ENCODE data around the gene FARP2.
"Not testable (repeated sequence)": the region's sequence is repeated elsewhere in the genome, so short reads cannot be mapped to it uniquely, and the experiment has no call there.

FARP2 gene

DNA sequence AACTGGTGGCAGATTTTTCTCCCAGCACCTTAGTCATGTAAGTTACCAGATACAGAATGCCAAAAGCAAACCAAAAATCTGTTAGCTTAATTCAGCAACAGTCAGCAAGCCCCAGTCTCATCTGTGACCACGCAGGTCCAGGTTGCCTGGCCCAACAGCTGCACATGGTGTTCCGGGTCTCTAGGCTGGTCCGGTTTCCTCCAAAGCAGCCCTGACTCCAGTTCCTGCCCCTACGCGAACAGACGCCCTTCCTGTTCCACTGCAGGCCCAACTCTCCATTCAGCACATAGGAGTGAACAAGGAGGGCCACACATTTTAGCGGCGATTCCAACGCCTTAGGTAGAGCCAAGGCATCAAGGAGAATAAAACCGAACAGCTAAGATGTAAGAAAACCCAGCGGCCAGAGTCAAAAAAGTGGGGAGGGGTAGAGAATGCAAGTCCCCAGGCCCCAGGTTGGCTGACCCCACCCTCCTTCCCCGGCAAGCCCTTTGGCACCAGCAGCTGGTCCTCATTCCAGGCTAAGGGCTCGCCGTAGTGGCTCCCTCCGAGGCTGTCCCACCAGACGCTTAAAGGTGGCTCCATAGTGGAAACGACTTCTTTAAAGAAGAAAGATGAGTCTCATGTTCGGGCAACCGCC lies 150.8 kb downstream of the FARP2 start:
- DNase-seq, result no peak

DNA sequence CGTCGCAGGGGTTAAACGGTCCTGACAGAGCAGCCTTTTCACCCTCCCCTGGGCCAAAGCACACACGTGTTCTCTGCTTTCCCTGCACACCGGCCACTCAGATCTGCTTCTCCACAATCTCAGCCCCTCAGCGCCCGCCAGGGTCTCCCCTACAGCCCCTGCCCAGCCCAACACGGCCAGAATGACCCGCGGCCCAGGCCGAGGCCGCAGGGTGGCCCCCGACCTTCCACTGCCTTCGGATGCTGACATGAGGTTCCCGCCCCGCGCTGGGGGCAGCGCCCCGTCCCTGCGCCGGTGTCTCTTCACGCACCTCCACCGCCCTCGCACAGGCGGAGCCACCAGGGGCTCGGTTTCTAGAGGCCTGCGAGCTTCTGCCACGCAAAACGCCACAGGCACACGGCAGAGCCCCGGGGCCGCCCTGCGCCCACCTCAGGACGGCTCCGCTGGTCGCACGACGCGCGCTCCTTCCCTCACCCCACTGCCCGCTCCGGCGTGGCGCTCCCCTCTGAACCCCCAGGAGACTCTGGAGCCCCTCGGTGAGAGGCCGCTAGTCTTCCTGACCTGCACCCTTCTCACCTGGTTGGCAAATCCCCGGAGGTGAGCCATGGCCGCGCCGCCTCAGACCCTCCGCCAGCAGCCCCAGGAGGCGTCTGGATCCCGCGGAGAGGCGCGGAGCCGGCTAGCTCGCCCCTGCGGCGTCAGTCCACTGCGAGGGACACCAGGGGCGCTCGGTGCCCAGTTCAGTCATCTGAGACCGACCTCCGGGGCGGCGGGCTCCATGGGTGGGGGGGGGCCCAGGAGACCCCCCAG lies 151.6 kb downstream of the FARP2 start:
- peak; percentile 35 for DNase-seq

DNA sequence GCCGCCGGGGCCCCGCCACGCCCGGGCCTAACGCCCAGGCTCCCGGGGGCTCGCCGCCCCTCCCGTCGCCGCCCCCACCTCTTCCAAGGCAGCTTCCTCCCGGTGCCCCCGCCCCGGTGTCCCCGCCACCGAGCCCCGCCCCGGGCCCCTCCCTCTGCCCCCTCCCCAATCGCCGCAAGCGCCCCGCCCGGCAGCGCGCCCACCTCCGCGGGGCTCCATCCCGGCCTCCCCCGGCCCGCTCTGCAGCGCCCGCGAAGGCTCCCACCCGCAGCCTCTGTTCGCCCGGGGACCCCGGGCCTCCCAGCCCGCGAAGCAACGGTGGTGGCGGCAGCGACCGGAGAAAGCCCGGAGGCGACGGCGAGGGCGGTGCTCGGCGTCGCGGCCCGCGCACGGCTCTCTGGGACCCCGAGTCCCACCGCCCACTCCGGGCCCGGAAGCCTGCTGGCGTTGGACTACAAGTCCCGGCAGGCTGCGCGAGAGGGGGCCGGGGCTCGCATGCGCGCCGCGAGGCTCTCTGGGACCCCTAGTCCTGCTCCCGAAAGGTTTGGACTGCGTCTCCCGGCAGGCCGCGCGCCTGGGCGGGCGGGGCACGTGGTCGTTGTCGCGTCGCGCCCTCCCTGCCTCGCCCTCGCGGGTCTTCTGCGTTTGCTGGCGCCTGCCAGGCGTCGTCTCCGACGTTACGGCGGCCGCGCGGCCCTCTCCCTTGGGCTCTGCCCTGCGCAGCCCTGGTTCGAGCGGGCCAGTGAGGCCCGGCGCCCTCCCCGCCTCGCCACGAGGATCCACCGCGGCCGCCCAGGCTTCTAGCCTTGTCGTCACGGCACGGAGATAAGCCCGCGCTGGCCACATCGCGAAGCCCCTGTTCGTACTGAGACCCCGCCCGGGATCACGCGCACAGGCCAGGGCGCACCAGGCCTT lies 152.4 kb downstream of the FARP2 start, which contains the start of gene STK25:
Gene STK25, minus strand, starts transcription at position 345 of the 915 bp plus-strand sequence. CDS start 549 bp downstream, outside the sequence.
- peak; percentile 98 for DNase-seq

DNA sequence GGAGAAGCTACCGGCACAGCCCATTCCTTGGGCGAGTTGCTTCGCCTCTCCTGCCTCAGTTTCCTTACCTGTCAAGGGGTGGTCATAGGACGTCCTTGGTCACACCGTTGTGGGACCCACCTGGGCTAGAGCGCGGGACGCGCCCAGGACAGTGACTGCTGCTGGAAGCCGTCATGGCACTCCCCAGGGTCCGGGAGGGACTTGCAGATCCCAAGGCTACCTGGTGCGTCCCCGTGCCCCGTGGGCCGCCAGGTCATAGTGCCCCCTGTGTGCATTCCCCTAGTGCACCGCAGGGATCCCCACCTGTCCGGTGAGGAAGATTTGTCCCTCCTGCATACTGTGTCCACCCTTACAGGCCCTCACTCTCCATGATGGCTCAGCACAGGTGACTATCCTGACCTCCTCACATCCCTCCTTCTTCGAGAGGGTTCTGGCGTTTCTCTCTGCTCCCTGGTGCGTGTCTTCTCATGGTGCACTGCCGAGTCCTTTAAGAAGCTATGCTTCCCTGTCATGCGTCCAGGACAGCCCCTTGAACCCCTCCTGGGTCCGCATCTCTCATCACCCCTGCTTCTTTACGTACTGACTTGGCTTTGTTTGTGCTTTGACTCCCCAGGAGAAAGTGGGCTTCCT lies 153.2 kb downstream of the FARP2 start:
- no peak for DNase-seq

DNA sequence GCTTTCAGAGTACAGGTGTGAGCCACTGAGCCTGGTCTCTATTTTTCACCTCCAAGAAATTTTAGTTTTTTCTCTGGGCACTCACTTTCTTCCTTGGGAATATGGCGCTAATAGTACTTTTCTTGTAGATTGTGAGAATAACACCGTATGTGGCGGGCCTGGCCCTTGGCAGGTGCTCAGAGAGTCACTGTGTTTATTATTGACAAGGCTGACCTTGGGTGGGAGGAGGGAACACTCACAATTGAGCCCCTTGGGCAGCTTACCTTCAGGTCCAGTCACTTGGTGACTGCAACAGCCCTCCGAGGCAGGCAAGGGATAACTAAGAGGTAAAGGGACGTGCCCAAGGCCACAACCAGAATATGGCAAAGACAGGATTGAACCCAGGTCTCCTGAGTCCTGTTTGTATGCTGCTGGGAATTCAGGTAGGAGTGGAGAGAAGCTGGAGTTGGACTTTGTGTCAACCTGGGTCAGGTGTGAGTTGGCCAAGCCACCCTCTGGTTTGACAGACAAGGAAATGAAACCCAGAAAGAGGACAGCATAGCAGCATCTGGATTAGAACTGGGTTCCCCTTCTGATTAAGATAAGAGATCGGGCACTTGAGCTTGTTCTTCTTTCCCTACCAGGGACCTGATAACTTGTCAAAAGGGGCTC lies 155.1 kb downstream of the FARP2 start:
- no peak for DNase-seq

DNA sequence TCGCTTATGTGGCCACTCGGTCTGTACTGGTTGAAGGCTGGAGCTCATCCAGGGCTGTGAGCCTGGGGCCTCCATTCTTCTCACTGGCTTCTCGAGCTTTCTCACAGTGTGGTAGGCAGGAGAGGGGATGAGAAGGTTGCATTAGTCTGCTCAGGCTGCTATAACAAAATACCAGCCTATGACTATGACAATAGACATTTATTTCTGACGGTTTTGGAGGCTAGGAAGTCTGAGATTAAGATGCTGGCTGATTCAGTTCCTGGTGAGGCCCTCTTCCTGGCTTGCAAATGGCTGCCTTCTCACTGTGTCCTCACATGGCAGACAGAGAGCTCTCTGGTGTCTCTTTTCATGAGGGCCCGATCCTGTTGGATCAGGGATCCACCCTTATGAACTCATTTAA lies 158.5 kb downstream of the FARP2 start:
- no peak for DNase-seq

DNA sequence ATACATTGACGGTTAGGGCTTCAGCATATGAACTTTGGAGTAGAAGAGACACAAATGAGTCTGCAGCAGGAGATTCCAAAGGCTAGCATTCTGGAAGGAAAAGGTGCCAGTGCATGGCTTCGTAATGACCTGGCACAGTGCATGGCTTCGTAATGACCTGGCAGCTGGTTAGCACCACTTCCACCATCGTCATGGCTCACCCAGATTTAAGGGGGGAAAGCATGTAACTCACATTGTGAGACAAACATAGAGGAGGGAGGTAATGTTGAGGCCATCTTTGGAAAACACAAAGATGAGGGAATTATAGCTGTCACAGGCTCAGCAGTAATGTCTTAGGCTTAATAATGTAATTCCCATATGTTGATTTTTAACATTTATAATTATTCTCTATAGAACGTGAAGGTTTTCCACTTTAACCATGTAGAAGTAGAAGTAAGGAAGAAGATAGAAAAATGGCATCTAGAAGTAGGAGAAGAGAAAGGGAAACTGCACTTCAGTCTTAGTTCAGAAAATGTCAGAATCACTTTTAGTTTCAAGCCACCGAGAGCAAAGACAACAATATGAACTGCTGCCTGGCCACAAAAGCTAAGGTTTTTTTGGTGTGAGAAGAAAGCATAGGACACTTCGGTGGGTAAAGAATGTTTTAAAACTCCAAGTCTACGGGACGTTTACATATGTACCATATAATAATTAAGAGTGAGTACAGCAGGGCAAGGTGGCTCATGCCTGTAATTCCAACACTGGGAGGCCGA lies 159.1 kb downstream of the FARP2 start:
- no peak for DNase-seq

DNA sequence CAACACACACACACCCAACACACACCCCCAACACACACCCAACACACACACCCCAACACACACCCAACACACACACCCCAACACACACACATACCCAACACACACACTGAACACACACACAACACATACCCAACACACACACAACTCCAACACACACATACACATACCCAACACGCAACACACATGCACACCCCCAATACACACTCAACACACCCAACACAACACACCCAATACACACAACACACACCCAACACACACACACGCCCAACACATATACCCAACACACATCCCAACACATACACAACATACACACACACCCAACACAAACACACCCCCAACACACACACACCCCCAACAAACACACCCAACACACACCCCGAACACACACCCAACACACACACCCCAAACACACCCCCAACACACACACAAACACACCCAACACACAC lies 160.5 kb downstream of the FARP2 start:
- no peak for DNase-seq

DNA sequence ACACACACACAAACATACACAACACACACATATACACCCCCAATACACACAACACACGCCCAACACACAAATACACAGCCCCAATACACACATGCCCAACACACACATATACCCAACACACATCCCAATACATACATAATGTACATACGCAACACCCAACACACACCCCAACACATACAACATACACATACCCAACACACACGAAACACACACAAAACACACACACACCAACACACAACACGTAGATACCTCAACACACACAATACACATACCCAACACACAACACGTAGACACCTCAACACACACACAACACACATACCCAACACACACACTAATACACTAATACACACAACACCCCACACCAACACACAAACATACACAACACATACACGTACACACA lies 161.2 kb downstream of the FARP2 start:
- no peak for DNase-seq

DNA sequence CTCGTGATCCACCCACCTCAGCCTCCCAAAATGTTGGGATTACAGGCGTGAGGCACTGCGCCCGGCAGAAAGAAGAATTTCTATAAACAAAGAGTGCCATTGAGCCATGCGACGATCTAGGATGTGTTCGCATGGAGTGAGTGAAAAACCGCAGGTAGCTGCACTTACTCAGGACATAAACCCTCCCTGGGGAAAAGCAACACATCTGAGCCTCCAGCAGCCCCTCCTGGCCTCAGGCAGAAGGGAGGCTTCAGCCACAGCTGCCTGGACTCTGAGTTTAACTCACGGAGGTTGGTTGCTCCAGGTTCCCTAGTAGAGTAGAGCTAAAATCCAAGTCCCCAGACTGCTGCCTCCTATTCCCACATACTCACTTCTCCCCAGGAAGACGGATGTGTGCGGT lies 163.6 kb downstream of the FARP2 start:
- DNase-seq, result no peak

DNA sequence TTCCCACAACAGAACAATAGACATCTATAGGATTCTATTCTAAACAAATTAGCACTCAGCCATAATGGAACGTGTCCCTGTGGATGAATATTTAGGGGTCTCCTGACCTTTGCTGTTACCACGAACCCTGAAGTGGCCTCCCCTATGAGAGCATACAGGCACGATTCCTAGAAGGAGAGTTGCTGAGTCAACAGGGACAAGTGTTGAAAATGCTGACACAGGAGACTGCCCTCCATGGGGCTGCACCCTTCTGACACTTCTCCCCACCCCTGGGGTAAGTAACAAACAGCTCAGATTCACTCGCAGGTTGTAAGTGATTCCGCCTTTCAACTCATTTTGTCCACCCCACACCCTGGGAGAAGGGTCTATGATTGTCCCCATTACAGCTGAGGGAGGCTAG lies 166.4 kb downstream of the FARP2 start:
- no peak for DNase-seq

DNA sequence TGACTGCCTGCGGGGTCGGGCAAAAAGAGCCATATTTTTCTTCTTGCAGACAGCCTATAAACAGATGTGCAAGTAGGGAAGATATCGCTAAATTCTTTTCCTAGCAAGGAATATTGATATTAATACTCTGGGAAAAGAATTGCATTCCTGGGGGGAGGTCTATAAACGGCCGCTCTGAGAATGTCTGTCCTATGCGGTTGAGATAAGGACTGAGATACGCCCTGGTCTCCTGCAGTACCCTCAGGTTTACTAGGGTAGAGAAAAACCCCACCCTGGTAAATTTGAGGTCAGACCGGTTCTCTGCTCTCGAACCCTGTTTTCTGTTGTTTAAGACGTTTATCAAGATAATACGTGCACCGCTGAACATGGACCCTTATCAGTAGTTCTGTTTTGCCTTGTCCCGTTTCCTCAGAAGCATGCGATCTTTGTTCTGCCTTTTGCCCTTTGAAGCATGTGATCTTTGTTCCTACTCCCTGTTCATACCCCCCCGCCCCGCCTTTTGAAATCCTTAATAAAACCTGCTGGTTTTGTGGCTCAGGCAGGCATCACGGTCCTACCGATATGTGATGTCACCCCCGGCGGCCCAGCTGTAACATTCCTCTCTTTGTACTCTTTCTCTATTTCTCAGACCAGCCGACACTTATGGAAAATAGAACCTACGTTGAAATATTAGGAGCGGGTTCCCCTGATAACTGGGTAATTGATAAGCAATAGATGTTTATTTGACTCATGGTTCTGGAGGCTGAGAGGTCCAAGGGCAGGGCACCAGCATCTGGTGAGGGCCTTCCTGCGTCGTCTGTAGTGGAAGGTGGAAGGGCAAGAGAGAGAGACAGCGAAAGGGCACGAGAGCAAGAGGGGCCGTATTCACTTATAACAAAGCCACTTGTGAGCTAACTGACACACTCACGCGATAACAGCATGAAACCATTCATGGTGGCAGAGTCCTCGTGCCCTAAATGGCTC lies 170.0 kb downstream of the FARP2 start:
- not testable (repeated sequence) for DNase-seq

DNA sequence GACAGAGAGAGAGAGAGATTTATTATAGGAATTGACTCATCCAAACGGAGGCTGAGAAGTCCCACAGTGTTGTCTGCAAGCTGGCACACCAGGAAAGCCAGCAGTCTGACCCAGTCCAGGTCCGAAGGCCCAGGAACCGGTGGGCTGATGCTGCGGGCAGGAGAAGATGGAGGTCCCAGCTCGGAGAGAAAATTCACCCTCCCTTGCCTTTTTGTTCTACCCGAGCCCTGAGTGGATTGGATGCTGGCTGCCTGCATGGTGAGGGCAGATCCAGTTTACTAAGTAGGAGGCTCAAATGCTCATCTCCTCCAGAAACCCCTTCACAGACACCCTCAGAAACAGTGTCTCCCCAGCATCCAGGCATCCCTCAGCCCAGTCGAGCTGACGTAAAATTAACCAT lies 174.5 kb downstream of the FARP2 start:
- no peak for DNase-seq

DNA sequence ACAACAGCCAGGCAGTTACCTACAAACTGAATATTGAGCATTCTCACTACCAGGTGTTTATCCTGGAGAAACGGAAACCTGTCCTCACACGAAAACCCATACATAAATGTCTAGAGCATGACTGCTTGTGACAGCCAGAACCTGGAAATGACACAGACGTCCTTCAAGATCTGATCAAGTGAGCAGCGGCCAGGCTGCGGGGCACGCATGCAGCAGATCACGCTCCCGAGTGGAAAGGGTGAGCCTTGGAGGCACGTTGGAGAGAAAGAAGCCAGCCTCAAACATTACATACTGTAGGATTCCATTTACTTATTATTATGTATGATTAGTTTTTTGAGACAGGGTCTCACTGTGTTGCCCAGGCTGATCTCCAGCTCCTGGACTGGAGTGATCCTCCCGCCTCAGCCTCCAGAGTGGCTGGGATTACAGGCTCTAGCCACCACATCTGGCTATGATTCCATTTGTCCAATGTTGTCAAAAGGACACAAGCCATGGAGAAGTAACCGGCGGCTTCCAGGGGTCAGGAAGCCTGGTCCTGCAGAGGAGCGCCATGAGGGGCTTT lies 175.2 kb downstream of the FARP2 start:
- no peak for DNase-seq

DNA sequence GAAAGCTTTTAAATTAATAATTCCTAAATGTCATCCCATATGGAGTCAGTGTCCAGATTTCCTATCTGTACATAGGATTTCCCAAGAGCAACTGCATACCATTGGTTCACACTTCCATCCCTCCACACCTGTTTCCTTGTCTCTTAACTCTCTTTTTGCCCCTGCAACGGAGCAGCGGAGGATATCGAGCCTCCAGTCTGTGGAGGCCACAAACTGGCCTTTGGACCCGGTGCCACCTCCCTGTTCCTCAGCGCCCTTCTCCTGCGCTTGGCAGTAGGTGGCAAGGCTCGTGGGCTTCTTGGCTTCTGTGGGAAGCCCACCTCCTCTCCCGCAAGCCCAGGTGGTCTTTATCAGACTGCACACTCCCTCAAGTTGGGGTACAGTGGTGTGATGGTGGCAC lies 176.1 kb downstream of the FARP2 start:
- DNase-seq, result no peak

DNA sequence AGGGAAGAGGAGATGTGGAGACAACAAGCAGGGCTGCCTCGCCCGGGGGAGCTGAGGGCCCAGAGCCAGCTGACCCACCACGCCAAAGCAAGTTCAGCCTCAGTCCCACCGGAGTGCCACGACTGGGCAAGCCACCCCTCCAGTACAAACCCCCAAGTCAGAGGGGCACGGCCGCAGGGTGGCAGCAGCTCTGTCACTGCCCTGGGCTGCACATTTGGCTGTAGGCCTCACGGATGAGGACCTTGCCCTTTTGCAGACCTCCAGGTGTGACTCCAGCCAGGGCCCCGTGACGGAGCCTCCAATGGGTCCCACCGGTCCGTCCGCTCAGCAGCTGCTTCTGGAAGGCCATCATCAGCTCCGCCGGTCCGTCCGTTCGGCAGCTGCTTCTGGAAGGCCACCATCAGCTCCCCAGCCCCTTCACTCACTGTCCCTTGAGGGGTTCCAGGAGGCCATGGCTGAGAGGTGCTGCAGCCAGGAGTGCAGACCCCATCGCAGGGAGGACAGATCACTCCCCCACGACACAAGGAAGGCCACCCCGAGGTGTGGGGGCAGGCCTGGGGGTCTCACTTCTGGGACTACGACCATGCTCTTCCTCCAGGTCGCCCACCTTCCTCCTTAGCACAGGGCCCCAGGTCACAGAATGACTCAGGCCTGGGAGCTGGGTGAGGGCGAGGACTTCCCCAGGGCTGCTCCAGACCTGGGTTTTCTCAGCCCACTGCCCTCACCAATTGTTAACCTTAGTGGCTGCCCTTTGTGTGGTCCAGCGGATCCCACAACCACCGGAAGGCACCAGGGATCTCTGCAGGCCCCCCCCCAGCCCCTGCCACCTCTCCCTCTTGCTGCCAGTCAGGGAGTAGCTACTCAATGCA lies 176.9 kb downstream of the FARP2 start:
- no peak for DNase-seq

DNA sequence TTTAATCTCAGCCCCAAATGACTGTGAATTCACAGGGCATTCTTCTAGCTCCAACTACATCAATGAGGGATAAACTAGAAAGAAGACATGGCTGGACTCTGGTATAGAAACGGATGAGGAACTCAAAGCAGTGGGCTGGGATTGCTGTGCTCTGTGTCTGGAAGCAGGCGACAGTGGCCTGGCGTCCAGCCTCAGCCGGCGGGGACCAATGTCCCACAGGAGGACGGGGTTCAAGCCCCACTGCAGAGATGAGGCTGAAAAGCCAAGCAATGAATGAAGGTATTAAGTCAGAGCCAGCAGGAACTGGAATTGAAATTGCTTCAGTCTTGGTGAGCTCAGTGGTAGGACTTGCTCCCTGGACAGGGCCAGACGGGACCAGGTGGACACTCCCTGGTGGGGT lies 178.2 kb downstream of the FARP2 start:
- DNase-seq, result no peak

DNA sequence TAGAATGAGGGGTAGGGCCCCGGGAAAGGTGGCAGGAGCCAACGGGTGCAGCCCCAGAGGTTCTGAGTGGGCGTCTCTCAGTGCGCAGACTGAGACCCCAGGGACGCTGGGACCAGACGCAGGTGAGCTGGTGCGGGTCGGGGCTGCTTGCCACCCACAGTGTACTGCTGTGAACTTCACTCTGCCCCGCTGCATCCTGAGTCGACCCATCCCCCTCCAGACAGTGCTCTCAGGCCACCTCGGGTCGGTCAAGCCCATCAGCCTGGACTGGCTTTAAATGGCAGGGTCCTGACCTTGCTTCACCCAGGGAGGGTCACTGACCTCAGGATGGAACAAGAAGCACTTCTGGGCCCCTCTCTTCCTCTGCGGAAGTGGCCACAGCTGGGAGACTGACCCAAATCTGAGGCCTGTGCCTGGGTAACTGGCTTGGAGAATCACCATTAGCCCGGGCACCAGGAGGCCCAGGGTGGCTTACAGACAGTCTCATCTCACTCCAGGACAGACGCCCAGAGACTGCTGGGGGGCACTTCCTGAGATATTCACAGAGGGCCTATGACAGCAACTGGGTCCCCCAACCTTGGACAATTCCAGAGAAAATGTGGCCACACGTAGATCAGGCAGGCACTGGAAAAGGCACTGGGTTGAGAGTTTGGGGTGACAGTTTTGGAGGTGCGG lies 178.8 kb downstream of the FARP2 start:
- DNase-seq, result no peak

All from CD4-positive, alpha-beta T cell treated with Interleukin-6 for 4 hours (primary cell).